ENCODE data around the gene MRPL23.

GRCh38 chr11:1922481-1923081 is 24.6 kb upstream of the MRPL23 start:
- TF ChIP-seq CTCF (IDR thresholded peaks at IDR 0.05) (no peak), POLR2A (IDR thresholded peaks at IDR 0.05) (no peak)
